Stimulated activated CD4-positive, alpha-beta T cell treated with anti-CD3 and anti-CD28 coated beads, TNF-alpha, amount 100 ng/mL, for 48 hours (primary cell): Measurements from ENCODE around the gene TCERG1L.

Source experiments
- DNase-seq, 3 donors: peaks; one replicate each; pipeline ENCODE4 v3.0.0-alpha.2; 2020; ENCODE audit warnings: low read depth in 3 of 3

TCERG1L gene

DNA sequence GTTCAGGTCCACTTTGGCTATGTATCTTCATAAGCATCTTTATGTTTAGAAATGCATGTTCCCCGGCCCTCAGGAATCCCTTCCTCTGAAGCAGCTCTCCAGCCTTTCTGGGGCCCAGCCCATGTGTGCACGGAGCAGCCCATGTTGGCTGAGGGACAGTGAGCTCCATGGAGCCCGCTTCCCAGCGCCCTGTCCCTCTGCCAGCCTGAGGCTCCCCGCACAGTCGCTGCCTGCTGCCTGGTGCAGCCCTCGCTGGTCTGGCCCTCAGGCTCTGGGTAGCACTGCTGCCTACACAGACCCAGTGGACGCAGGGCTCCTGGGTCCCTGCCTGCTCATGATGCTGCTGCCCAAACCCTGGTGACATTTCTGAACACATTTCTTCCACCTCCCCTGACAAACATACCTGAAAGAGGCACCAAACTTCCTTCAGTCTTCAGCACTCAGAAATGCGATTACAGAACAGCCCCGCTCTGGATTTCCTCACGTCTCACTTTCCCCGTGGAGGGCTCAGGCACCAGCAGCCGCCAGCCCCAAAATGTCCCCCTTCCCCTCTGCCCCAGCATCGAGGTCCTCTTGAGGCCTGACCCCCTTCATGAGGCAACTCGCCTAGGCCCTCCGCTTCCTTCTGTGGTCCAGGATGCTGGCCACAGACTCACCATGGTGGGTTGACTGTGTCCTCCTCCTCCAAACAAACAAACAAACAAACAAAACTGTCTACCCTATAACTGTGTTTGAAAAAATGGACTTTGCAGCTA lies 5.0 kb upstream of the TCERG1L start:
- DNase-seq = no peak

DNA sequence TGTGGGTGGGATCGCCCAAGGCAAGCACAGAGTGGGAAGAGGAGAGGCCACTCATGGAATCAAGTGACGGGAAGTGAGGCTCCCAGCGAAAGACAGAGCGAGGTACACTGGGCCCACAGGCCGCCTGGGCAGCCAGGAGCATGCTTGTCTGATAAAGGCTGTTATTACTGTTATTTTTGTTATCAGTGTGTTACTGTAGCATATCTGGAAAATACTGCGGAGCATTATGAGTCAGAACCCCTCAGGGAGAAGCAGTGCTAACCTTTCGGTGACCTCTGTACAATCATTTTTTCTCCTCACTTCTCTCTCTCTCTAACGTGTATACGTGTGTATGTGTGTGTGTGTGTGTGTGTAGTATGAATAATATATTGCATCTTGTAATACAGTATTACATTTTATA lies 3.8 kb upstream of the TCERG1L start:
- DNase-seq = no peak

DNA sequence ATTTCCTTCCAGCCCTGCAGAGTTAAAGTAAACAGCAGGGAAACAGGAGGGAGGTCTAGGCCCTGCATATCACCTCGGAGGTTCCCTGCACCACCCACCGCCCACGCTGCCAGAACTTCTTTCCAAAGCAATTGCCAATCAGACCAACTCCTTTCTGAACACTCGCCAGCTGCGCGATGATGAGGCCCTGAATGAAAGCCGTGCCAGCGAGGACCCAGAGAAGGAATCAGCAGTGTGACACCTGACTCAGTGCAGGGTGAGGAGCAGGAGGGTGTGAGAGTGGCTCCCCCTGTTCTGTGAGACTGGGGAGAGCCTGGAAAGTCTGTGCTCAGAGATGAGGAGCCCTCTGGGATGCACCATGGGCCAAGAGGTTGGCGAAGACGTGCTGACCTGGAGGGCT lies 3.3 kb upstream of the TCERG1L start:
- no peak for DNase-seq

DNA sequence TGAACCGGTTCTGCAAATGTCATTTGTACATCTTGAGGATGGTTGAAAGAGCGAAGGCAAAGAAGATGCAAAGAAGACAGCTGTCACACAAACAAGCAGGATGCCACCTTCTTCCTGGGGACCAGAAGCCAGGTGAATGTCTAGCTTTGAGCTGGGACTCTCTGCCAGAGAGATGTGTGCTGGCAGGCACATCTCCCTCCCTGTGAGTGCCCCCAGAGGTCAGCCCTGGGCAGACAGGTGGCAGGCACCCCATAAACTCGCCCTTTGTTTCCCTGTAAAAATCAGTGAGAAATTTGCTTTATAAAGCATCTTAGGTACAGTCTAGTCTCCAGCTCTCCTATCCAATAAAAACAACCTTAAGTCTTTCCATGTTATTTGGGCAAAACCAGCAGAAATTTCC lies 2.6 kb upstream of the TCERG1L start:
- DNase-seq = no peak

DNA sequence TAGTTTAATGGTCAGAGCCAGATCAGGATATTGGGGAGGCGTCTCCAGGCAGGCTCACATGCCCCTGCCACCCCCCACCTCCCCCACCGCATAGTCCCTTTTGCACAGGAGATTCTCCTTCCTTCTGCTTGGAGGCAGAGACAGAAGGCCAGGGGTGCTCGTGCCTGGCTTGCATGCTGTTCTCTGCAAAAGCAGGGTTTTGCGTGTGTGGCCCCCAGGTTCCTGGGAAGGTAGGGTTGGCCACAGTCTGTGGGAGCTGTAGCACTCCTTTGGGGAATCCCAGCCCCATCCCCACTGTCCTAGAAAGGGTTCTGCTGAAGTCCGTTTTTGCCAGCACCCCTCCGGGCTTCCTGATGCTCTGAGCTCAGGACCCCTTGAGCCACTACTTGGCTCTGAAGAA lies 1.9 kb upstream of the TCERG1L start:
- DNase-seq = no peak

DNA sequence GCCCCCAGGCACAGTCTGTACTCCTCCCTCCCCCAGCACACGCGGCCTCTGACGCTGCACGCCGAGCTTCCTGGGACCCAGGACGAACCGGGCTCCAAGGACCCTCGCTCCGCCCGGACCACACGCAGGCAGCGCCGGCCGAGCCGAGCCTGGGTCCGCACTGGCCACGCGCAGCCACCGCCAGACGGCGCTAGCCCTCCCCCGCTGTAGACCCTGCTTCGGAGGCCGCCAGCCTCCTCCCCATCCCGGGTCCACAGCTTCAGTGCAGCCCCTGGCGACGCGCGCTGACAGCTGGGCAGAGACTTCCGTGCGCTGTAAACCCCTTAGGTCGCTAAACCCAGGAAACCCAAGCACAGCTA lies 936 bp upstream of the TCERG1L start:
- no peak for DNase-seq

DNA sequence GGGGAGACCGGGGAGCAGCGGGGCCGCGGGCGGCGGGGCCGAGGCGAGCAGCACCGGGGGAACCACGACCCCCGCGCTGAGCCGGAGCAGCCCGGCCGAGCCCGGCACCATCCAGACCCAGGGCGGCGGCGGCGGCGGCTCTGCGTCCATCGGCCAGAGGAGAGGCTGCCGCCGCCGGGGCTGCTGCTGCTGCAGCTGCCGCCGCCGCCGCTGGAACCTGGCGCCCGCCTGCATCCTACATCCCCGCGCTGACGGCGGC lies 190 bp downstream of the TCERG1L start:
- no peak for DNase-seq

DNA sequence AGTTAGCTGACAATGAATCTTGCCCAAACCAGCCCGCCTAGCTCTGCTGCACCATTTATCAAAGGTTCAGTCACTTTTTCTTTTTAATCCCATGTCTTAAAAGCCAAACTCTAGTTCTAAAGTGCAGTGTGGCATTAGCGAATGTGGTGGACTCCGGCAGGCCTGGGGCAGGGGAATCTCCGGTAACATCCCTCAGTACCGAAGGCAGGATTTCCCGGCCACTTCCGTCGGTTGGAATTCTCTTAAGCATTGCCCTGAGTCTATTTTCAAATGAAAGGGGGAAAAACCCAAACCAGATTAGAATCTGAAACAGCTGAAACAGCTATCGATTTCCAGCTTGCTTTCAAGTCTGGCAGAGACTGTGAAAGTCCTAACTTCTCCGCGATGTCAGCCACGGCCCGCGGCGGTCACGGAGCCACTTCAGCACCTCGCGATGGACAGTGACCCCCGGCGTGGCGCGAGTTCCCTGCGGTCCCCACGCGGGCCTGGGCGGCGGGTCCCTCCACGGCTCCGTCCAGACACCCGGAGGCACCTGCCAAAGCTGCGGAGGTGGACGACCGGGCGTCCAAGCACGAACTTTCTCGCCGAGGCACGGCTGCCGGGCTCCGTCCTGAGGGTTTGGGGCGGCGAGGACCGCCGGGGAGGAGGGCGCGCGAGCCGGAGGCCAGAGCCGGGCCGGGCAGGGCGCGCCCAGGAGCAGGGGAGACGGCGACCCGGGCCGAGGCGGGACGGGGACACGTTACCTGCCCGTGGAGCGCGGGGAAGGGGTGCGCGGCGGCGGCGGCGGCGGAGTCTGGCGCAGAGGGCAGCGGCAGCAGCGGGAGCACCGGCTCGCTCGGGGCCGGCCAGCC lies 745 bp downstream of the TCERG1L start:
- DNase-seq = no peak

DNA sequence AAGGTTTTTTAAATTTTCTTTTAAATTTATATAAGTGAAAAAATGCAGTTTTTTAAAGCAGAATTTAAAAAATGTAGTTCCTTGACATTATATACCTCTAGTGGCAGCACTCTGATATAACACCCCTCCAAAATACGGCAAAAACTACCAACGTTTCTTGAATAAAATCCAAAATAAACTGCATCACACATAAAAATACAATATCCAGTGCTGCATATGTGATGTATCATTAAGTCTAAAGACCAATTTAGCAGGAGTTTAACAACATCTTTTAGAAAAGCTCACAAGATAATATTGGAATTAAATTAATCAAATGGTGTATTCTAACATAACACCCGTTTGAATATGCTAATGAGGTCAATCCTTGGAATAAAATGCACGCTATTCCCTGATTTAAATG lies 1.4 kb downstream of the TCERG1L start:
- no peak for DNase-seq

DNA sequence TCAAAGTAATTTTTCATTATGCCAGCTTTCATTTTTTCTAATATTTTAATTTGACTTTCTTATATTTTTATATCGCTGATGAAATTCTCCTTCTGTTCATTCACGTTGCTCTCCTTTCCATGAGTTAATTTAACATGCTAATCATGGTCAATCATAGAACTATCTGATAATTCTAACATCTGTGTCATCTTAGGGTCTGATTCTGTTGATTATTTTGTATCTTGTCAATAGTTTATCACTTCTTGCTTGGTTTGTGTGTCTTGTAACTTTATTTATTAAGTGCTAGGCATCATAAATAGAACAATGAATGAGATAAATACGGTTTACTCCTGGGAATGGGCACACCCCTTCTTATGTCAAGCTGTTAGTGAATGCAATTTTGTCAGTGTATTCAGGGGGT lies 11.0 kb downstream of the TCERG1L start:
- DNase-seq = no peak

DNA sequence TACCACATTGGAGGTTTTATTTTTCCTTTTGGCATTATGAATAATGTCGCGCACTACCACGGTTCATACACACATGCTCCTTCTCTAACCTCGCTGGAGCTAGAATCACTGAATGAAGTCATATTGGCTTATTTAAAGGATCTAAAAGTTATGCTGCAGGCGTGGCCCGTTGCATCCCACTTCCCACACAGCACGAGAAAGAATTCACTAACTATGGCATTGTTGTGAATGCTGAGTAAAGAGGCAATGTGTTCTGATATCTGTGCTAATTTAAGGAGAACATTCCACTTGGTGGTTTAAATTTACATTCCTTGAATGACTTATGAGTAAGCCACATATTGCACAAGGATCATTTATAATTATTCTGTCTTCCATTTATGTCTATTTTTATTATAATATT lies 20.7 kb downstream of the TCERG1L start:
- no peak for DNase-seq

DNA sequence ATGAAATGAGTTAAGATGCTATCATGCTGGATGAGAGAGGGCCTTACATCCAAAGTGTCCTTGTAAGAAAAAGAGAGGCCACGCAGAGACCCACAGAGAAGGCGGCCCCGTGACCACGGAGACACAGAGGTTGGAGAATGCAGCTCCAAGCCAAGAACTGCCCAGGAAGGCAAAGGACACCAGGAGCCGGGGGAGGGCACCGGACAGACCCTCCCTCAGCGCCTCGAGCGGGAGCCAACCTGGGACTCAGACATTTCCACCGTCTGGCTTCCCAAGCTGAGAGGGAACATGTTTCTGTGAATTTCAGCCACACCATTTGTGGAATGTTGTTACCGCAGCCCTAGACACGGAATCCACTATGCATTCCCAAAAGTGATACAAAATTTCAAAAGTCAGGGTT lies 22.9 kb downstream of the TCERG1L start:
- no peak for DNase-seq

DNA sequence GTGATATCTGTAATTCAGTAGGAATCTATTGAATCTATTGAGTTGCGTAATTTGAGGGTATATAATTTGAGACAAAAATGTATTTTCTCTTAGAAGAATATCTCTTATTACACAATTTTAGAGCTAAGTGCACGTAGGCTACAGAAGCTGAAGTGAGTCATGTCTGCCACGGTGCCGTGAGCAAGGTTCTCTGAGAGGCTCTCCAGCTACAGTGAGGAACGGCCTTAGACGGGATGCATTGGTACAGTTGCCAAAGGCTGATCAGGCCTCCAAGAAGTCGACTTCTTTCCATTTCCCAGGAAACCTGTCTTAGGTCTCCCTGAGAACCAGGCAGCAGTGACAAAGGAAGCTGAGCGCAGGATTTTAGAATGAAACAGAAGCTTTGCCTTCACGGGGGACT lies 28.6 kb downstream of the TCERG1L start:
- no peak for DNase-seq

DNA sequence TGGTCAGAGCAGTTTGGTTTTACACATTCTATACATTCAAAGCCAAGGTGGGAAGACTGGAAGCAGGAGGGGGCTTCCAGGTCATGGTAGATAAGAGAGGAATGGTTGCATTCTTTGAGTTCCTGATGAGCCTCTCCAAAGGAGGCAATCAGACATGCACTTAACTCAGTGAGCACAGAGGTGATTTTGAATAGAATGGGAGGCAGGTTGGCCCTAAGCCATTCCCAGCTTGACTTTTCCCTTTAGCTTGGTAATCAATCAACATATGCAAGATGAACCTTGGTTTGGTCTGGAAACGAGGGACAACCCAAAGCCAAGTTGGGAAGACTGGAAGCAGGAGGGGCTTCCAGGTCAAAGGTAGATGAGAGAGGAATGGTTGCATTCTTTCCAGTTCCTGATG lies 31.4 kb downstream of the TCERG1L start:
- no peak for DNase-seq

DNA sequence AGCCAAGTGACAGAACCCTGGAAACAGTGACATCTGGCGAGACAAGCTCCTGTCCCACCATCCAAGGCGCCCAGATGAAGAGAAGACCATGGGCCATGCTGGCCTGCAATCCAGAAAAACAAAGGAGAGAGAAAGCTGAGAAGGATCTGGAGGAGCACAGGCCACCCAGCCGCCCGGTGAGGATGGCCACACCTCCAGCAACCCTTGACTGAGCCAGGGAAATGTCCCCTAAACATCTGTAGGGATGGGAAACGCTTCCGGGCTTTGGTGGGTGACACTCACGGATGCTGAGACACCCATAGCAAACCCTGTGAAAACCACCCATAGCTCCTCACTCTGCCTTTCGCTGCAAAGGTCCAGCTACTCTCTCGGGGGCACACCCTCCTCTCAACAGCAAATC lies 32.0 kb downstream of the TCERG1L start:
- DNase-seq = no peak

DNA sequence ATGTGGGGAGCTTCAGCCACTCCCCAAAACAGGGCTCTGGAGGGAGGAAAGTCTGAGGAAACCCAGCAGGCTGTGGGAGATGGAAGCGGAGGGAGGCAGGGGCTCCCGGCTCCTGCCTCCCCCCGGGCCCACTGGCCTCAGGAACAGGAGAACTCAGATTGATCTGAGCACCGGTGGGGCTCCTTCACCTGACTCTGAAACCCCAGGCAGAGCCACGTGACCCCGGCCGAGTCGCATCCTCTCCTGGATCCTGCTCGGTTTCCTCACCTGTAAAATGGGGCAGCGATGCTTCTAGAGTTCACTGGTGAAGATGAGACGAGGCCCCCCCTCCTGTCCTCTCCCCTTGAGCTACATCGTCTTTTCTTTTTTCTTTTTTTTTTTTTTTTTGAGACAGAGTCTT lies 33.6 kb downstream of the TCERG1L start:
- DNase-seq = no peak

DNA sequence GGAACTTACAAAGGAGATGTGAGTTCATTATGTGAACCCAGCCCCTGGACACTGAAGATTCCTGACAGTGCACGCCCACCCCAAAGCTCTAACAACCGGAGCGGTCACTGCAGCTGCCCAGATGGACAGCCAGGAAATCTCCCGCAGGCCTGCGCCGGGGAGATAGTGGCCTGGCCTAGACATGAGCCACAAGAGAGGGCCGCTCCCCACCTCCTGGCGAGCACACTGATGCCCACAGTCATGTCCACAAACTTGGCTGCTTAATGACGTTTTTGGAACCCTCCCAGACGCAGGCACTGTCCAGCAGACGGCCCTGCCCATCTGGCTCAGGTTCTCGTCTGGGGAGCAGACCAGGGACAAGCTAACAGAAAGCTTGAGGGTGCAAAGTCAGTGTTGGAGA lies 34.2 kb downstream of the TCERG1L start:
- no peak for DNase-seq

DNA sequence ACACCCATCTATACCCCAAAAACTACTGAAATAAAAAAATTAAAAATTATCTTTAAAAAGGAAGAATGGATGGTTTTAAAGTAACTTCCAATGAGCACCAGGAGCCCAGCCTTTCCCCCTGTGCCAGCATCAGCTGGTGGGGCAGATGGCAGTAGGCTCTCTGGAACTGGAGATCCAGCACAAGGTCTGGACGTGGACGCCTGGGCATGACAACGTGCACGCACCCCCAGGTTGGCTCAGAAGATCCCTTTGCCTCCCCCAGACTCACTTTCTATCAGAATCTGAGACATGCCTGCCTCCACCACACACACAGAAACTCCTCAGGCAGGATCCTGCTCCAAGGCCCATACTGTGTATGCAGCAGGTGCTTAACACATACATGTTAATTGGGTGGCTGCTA lies 35.8 kb downstream of the TCERG1L start:
- no peak for DNase-seq

DNA sequence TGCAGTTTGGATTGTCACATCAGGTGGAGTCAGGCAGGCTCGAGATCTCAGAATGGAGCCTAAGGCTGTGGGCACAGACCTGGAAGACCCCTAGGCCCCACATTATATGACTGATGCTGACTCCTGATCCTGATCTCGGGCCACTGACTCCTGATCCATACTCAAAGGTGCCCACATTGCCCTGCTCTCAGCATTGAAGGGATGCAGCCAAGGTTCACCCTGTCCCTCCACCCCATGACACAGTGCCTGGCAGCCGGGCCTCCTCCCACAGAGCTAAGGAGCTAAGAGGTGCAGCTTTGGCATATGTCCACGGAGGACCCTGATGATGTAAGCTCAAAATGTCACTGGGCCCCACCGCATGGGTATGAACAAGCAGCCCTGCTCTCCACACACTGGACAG lies 36.6 kb downstream of the TCERG1L start:
- DNase-seq = no peak

DNA sequence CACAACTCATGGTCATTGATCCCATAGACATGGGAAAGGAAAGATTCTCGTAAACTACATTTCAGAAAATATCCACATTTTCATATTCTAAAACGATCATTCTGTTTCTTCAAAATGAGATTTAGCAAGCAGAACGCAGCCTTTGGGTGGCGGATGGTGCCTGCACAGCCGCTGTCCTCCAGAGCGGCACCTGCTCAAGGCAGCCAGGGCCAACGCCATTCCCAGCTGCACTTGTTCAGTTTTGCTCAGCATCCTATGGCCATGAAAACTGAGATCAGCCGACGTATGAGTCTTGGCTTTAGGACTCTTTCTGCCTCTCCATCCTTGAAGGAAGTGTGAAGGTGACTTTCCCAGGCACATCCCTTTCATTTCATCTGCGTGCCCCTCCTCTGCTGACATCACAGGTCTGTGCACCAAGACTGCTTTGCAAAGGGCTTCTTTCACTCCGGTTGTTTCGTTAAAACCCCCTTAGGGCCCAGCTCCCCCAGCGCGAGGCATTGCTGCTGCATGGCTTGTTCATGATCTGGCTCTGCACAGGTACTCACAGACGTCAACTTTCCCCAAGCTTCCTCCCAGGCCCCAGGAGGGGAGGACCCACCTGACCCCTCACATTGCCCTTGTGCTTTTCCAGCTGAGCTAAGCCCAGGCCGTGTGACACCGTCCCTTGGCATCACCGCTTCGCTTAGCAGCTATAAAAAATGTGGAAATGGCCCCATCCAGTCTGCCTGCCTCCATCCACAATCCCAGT lies 37.2 kb downstream of the TCERG1L start:
- no peak for DNase-seq

DNA sequence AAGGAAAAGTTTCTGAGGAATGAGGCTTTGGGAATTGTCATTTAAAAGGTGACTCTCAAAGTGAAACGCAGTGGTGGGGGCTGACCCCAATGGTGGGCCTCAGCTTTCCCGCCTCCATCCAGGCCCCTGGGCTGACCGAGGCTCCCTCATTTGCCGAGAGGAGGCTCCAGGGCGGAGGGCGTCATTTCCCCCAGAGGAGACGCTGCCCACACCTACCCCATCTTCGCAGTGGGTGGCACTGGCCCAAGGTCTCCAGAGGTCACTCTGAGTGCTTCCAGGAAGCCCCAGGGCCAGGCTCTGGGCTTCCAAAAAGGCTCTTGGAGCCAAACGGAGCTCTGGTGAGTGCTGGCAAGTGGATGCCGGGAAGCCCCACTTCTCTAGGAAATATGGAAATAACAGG lies 38.0 kb downstream of the TCERG1L start:
- DNase-seq = no peak

DNA sequence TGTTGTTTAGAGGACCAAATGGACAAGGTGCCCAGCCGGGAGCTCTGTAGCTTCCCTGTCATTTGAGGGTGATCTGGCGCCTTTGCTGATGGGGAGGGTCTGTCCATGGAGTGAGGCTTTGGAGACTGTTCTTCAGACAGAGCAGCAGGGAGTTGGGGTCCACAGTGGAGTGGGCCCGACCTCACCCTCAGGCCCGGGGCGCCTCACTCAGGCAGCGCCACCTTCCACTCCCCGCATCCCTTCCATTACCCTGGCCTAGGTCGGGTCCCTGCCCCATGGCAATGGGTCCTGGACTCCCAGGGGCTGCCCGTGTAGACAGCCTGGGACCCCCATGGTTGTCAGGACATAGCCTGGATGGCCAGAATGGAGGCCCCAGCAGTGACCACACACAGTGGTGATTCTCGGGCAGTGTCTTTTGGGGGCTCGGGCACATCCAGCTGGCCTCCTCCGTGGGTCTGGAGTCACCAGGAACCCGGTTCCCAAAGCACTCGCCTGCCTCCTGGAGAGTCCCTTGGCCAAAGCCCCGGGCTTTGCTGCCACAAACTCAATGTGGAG lies 38.5 kb downstream of the TCERG1L start:
- DNase-seq = no peak

DNA sequence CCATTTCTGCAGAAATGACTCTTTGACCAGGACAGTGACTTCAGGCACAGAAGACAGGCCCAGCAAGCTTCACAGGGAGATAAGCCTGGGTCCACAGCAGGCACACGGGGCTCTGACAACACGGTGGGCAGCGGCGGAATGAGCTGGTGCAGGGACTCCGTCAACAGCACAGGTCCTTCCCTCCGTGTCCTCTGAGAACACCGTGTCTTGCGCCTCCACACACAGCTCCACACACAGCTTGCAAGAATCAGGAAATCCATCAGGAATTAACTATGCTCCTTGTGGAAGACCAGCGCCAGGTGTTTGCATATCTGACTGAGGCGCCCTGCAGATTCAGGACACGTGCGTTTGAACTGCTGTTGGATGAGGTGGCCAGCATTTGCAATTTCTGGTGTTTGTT lies 39.6 kb downstream of the TCERG1L start:
- DNase-seq = no peak
